ENCODE measurements around the gene SDHAF1.

SDHAF1 gene

DNA sequence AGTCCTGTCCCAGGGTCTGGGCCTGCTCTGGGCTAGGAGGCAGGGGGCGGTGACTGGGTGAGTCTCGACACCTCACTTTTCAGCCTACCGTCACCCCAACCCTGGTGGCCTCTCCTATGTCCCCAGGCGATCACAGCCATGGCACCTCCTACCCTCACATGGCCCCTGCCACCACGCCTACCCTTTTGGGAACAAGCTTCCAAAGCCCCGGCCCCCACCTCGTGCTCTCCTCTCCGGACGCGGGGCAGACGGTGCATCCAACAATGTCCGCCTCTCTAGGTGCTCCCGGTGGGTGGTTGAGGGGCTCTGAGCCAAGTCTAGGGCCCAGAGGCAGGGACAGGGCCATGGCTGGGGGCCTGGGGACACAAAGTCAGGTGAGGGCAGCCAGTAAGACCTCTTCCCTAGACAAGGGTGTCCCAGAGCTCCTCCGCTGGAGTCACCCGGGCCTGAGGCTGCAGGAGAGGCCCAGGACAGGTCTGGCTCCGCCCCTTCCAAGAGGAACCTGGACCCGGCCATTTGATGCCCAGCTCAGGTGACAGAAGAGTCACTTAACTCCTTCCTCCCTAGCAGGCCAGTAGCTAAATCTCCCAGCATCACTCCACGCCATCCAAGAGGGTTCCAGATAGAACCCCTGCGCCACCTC, 13.5 kb downstream of the SDHAF1 start, which contains the start of gene SYNE4:
Gene SYNE4 (minus strand): TSS at position 478 of the 643 bp plus-strand sequence. CDS start 132 bp downstream, at position 346.
- peak within 1 kb of the TSS; percentile 50 for H3K4me2 ChIP-seq (ENCODE audit: low read length)
- peaks cover 18% of the 10 kb centered on the region for H3K4me1 ChIP-seq (ENCODE audit: insufficient read depth, low read length, severe bottlenecking)
- no peaks in the 10 kb centered on the region for H4K20me1 ChIP-seq (ENCODE audit: insufficient read depth, low read length)
- no peaks in the 10 kb centered on the region for H3K9me2 ChIP-seq (ENCODE audit: low read depth, low read length)
- H3K27ac ChIP-seq (ENCODE audit: low read depth, low read length, poor library complexity, severe bottlenecking): no peak within 1 kb of the TSS
- H3K9ac ChIP-seq (ENCODE audit: low read length): peak within 1 kb of the TSS; percentile 44; the same call in 1 of the 2 replicates
- no peaks in the 10 kb centered on the region; the same call in 1 of the 2 replicates for H3K36me3 ChIP-seq (ENCODE audit: insufficient read depth, low read length)
- peak within 1 kb of the TSS; percentile 44 for H3K4me3 ChIP-seq (ENCODE audit: low read depth, low read length, poor library complexity, severe bottlenecking)
- TF ChIP-seq, protein P1, sequence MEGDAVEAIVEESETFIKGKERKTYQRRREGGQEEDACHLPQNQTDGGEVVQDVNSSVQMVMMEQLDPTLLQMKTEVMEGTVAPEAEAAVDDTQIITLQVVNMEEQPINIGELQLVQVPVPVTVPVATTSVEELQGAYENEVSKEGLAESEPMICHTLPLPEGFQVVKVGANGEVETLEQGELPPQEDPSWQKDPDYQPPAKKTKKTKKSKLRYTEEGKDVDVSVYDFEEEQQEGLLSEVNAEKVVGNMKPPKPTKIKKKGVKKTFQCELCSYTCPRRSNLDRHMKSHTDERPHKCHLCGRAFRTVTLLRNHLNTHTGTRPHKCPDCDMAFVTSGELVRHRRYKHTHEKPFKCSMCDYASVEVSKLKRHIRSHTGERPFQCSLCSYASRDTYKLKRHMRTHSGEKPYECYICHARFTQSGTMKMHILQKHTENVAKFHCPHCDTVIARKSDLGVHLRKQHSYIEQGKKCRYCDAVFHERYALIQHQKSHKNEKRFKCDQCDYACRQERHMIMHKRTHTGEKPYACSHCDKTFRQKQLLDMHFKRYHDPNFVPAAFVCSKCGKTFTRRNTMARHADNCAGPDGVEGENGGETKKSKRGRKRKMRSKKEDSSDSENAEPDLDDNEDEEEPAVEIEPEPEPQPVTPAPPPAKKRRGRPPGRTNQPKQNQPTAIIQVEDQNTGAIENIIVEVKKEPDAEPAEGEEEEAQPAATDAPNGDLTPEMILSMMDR (IDR thresholded peaks at IDR 0.05; ENCODE audit: low read length): no peak
- TF ChIP-seq EZH2 (IDR thresholded peaks at IDR 0.05; ENCODE audit: borderline replicate concordance, low read length): no peak
- H2AFZ ChIP-seq (ENCODE audit: low read length): no peak within 1 kb of the TSS
- H3K79me2 ChIP-seq (ENCODE audit: insufficient read depth, low read length): no peaks in the 10 kb centered on the region
- H3F3A ChIP-seq (ENCODE audit: insufficient read depth, low read length): no peaks in the 10 kb centered on the region
- no peaks in the 10 kb centered on the region for H3K9me3 ChIP-seq (ENCODE audit: low read length)
- H3K27me3 ChIP-seq (ENCODE audit: insufficient read depth, low read length): peaks cover 5% of the 10 kb centered on the region; the same call in 1 of the 2 replicates

DNA sequence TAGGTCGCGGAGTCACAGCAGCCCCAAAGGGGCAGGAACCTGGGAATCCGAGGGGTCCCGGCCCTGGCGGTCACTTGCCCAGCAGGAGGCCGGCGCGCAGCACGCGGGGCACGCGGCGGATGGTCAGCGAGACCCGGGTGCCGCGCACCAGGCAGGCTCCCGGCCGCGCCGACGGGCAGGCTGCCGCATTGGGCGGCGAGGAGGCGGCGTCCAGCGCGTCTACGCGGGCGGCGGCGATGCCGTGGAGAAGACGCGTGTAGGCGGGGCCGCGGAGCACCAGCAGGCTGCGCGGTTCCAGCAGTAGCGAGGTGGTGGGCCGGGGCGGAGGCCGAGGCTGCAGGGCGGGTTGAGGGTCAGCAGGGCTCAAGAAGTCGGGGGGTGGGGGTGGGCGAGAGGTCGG, 14.2 kb downstream of the SDHAF1 start:
- no peaks in the 10 kb centered on the region for H3K9me2 ChIP-seq (ENCODE audit: low read depth, low read length)
- H3K4me2 ChIP-seq (ENCODE audit: low read length): peak overlapping the region; percentile 50
- H3K4me1 ChIP-seq (ENCODE audit: insufficient read depth, low read length, severe bottlenecking): peaks cover 20% of the 10 kb centered on the region
- H4K20me1 ChIP-seq (ENCODE audit: insufficient read depth, low read length): no peaks in the 10 kb centered on the region
- H3K27me3 ChIP-seq (ENCODE audit: insufficient read depth, low read length): peaks cover 5% of the 10 kb centered on the region; the same call in 1 of the 2 replicates
- no peaks in the 10 kb centered on the region for H3K79me2 ChIP-seq (ENCODE audit: insufficient read depth, low read length)
- H3K36me3 ChIP-seq (ENCODE audit: insufficient read depth, low read length): no peaks in the 10 kb centered on the region; the same call in 1 of the 2 replicates
- TF ChIP-seq, protein P1 (IDR thresholded peaks at IDR 0.05; ENCODE audit: low read length): no peak
- no peak for TF ChIP-seq EZH2 (IDR thresholded peaks at IDR 0.05; ENCODE audit: borderline replicate concordance, low read length)
- H3K9ac ChIP-seq (ENCODE audit: low read length): peak overlapping the region; percentile 44; the same call in 1 of the 2 replicates
- H3K27ac ChIP-seq (ENCODE audit: low read depth, low read length, poor library complexity, severe bottlenecking): no peak overlapping the region
- H3F3A ChIP-seq (ENCODE audit: insufficient read depth, low read length): no peaks in the 10 kb centered on the region
- no peak overlapping the region for H2AFZ ChIP-seq (ENCODE audit: low read length)
- no peaks in the 10 kb centered on the region for H3K9me3 ChIP-seq (ENCODE audit: low read length)
- H3K4me3 ChIP-seq (ENCODE audit: low read depth, low read length, poor library complexity, severe bottlenecking): peak overlapping the region; percentile 44

DNA sequence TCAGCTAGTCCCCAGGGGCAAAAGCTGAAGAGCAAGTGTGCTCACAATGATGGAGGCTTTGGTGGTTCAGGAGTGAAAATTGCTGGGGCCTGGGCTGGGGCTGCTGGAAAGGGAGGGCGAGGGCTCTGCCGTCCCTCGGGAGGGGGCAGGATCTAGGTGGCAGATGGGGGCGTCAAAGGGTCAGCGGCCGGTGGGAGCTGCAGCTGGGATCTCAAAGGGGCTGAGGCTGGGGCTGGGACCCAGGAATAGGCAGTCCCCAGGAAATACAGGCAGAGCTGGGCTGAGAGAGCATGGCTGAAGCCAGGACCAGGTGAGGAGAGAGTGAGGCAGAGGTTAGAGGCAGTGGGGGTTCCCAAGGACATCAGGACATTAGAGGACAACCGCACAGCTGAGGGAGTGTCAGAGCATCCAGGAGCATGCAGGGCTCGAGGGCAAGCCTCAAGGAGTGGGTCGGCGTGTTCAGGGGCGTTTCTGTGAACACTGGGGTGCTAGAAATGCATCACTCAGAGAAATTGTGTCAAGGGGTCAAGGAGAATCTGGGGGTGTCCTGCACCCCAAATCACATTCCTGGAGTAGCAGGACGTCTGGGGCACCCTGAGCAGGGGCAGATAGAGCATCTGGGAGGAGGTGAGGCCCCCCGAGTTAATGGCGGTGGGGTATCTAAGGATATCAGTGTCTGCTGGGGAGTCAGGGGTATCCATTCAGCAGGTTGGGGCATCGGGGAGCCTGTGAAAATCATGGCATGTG, 14.8 kb downstream of the SDHAF1 start:
- Histone ChIP-seq H3K79me2 (ENCODE audit: insufficient read depth, low read length) (no peaks in the 10 kb centered on the region), H3K4me3 (ENCODE audit: low read depth, low read length, poor library complexity, severe bottlenecking) (peak overlapping the region; percentile 44), H3K27ac (ENCODE audit: low read depth, low read length, poor library complexity, severe bottlenecking) (no peak overlapping the region), H3K9me2 (ENCODE audit: low read depth, low read length) (no peaks in the 10 kb centered on the region), H3K9ac (ENCODE audit: low read length) (no peak overlapping the region; the same call in 1 of the 2 replicates), H4K20me1 (ENCODE audit: insufficient read depth, low read length) (no peaks in the 10 kb centered on the region), H3K36me3 (ENCODE audit: insufficient read depth, low read length) (no peaks in the 10 kb centered on the region; the same call in 1 of the 2 replicates), H3K4me1 (ENCODE audit: insufficient read depth, low read length, severe bottlenecking) (peaks cover 23% of the 10 kb centered on the region), H3K4me2 (ENCODE audit: low read length) (peak overlapping the region; percentile 50), H3K27me3 (ENCODE audit: insufficient read depth, low read length) (peaks cover 5% of the 10 kb centered on the region; the same call in 1 of the 2 replicates), H3F3A (ENCODE audit: insufficient read depth, low read length) (no peaks in the 10 kb centered on the region), H3K9me3 (ENCODE audit: low read length) (no peaks in the 10 kb centered on the region), H2AFZ (ENCODE audit: low read length) (no peak overlapping the region)
- TF ChIP-seq EZH2 (IDR thresholded peaks at IDR 0.05; ENCODE audit: borderline replicate concordance, low read length): no peak
- TF ChIP-seq, protein P1 (IDR thresholded peaks at IDR 0.05; ENCODE audit: low read length): no peak
